OCI-LY3 (cell line): Measurements from ENCODE around the gene SH2D1B.

Experiments used
- H2AFZ ChIP-seq: fragments of 200-600, 300-600 bp; shearing (Covaris generic); 2 replicates; pipeline ENCODE4 v1.6.0; 2014; ENCODE audit warnings: antibody characterized with exemption, low read depth, low read length
- H3K27ac ChIP-seq: fragments of 200-600, 300-600 bp; sonication (generic); 2 replicates; pipeline ENCODE4 v1.5.1; 2014; ENCODE audit warnings: mild to moderate bottlenecking, low read length, moderate library complexity, mixed read lengths
- H3K27me3 ChIP-seq: fragments of 200-600, 300-600 bp; sonication (generic); 2 replicates; pipeline ENCODE4 v1.6.1; 2014; ENCODE audit warnings: low read depth, low read length, mixed read lengths
- H3K36me3 ChIP-seq: fragments of 200-600, 300-600 bp; sonication (generic); replicated peaks from 2 replicates; pipeline ENCODE3; 2014; ENCODE audit warnings: low read depth, low read length, mixed read lengths
- H3K4me1 ChIP-seq: fragments of 300-600, 200-600 bp; sonication (generic); 2 replicates; pipeline ENCODE4 v1.6.1; 2014; ENCODE audit warnings: low read length, mixed read lengths
- H3K4me2 ChIP-seq: fragments of 200-600, 300-600 bp; sonication (generic); 2 replicates; pipeline ENCODE4 v1.6.1; 2014; ENCODE audit warnings: low read length, mixed read lengths
- H3K4me3 ChIP-seq: fragments of 300-600, 200-600 bp; sonication (generic); 2 replicates; pipeline ENCODE4 v1.5.1; 2014; ENCODE audit warnings: antibody characterized with exemption, mild to moderate bottlenecking, low read length, moderate library complexity
- H3K79me2 ChIP-seq: fragments of 300-600, 200-600 bp; shearing (Covaris generic); 2 replicates; pipeline ENCODE4 v1.6.1; 2014; ENCODE audit warnings: mild to moderate bottlenecking, low read length, mixed read lengths
- H3K9ac ChIP-seq: fragments of 300-600, 200-600 bp; shearing (Covaris generic); 2 replicates; pipeline ENCODE4 v1.6.0; 2014; ENCODE audit warnings: mild to moderate bottlenecking, low read length, moderate library complexity
- H3K9me3 ChIP-seq: fragments of 200-600, 300-600 bp; shearing (Covaris generic); 2 replicates; pipeline ENCODE4 v1.6.1; 2014; ENCODE audit warnings: low read length, mixed read lengths; ENCODE audit not compliant: insufficient read depth
- H4K20me1 ChIP-seq: fragments of 200-600, 300-600 bp; sonication (generic); 2 replicates; pipeline ENCODE4 v1.6.1; 2016; ENCODE audit warnings: low read length, mixed read lengths; ENCODE audit not compliant: insufficient read depth
- CTCF ChIP-seq: fragments of 200-600, 300-600 bp; sonication (generic); IDR thresholded peaks from 2 replicates; pipeline ENCODE4 v1.5.1; 2014; ENCODE audit warnings: antibody characterized with exemption, low read length, low read depth
- EZH2phosphoT487 ChIP-seq: fragments of 200-600 bp; shearing (Covaris generic); IDR thresholded peaks from 2 replicates; pipeline ENCODE4 v1.6.1; 2018; ENCODE audit warnings: antibody characterized with exemption, mixed run types, low read depth

The SH2D1B gene

DNA sequence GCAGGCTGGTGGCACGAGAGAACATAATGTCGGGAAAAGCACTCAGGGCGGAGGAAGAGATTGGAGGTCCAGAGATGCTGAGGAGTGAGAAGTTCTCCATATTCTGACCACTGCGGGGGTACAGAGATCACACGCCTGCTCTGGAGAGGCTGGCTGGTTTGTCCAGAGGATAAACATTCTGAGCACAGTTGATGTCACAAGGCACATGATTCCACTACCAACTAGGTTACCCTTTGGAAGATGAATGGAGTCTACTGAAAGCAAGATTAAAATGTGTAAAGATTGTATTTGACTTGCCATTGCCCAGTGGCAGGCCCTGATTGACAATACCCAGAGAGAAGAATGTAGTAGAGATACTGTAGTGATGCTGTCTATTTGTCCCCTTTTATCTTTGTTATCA, 35.2 kb downstream of the SH2D1B start, which contains the start of gene SPATA46:
Gene SPATA46 (minus strand): TSS at position 164 of the 400 bp plus-strand sequence. CDS start 64 bp downstream, at position 100.
- Histone ChIP-seq H3K27ac (no peak within 1 kb of the TSS), H3K79me2 (no peaks in the 10 kb centered on the region), H3K4me2 (no peak within 1 kb of the TSS), H3K27me3 (peaks cover 44% of the 10 kb centered on the region), H3K9me3 (no peaks in the 10 kb centered on the region), H3K36me3 (no peaks in the 10 kb centered on the region), H2AFZ (no peak within 1 kb of the TSS), H3K9ac (no peak within 1 kb of the TSS), H4K20me1 (no peaks in the 10 kb centered on the region), H3K4me1 (no peaks in the 10 kb centered on the region), H3K4me3 (no peak within 1 kb of the TSS)
- TF ChIP-seq CTCF = no peak

GRCh38 chr1:162375463-162375862, 36.5 kb downstream of the SH2D1B start:
- H3K9ac ChIP-seq = no peak overlapping the region
- TF ChIP-seq EZH2phosphoT487 (no peak), CTCF (no peak)
- H3K4me2 ChIP-seq = no peak overlapping the region
- H4K20me1 ChIP-seq = no peaks in the 10 kb centered on the region
- H3K27me3 ChIP-seq = peaks cover 45% of the 10 kb centered on the region
- no peak overlapping the region for H2AFZ ChIP-seq
- H3K9me3 ChIP-seq = no peaks in the 10 kb centered on the region
- H3K79me2 ChIP-seq = no peaks in the 10 kb centered on the region
- no peak overlapping the region for H3K27ac ChIP-seq
- no peaks in the 10 kb centered on the region for H3K36me3 ChIP-seq
- no peaks in the 10 kb centered on the region for H3K4me1 ChIP-seq
- no peak overlapping the region for H3K4me3 ChIP-seq

DNA sequence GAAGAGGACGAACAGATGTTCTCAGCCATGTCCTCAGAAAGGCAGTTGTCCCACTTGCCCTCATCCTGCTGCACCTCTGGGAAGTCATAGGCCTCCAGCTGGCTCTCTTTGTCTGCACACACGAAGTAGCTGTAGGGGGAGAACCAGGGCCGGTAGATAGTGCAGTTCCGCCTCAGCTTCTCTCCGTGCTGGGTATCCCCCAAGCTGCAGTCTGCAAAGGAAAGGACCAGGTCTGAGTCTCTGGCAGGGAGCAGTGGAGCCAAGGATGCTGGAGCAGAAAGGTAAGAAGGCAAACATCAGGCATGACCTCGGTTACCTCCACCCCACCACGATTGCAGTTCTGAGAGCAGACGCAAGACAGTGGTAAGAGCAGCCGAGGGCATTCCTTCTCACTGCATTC, 37.5 kb downstream of the SH2D1B start:
- no peak overlapping the region for H2AFZ ChIP-seq
- no peak overlapping the region for H3K27ac ChIP-seq
- no peaks in the 10 kb centered on the region for H3K36me3 ChIP-seq
- no peak for TF ChIP-seq EZH2phosphoT487
- no peak for TF ChIP-seq CTCF
- no peaks in the 10 kb centered on the region for H4K20me1 ChIP-seq
- no peaks in the 10 kb centered on the region for H3K4me1 ChIP-seq
- H3K4me2 ChIP-seq = no peak overlapping the region
- H3K79me2 ChIP-seq = no peaks in the 10 kb centered on the region
- H3K4me3 ChIP-seq = no peak overlapping the region
- no peaks in the 10 kb centered on the region for H3K9me3 ChIP-seq
- peaks cover 47% of the 10 kb centered on the region for H3K27me3 ChIP-seq
- no peak overlapping the region for H3K9ac ChIP-seq

DNA sequence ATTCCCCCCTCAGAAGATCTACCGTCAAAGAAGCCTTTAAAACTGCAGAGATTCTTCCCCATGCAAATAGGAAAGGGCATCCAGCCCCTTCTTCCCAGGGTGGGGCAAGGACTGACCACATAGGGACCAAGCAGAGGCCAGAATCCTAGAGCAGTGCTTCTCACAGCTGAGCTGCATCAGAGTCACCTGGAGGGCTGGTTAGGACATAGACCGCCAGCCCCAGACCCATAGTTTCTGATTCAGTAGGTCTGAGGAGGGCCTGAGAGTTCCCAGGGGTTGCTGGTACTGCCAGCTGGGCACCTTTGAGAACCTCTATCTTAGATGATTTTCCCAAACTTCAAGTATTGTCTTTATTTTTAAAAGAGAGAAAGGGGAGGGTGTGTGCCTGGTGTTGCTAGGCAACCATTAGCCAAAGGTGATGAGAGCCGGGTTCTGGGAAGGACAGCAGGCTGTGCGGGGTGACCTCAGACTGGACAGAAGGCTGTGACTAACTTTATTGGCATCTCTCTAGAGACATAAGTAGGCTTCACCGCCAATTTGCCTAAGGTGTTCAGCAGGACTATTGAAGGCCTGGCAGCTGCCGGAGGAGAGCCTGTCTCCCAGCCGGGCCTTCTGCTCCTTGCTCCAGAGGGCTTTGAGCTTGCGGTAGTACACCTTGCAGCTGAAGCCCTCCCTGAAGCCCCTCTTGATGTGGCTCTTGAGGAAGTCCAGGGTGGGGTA, 38.2 kb downstream of the SH2D1B start:
- Histone ChIP-seq H3K4me3 (no peak overlapping the region), H3K27me3 (peaks cover 52% of the 10 kb centered on the region), H3K79me2 (no peaks in the 10 kb centered on the region), H4K20me1 (no peaks in the 10 kb centered on the region), H3K9ac (no peak overlapping the region), H3K4me2 (no peak overlapping the region), H3K36me3 (no peaks in the 10 kb centered on the region), H2AFZ (no peak overlapping the region), H3K27ac (no peak overlapping the region), H3K4me1 (no peaks in the 10 kb centered on the region), H3K9me3 (no peaks in the 10 kb centered on the region)
- TF ChIP-seq CTCF = no peak
- no peak for TF ChIP-seq EZH2phosphoT487
